NT2/D1 (cell line): Measurements from ENCODE around the gene SH3RF1.

Experiments used
- DNase-seq: peaks from one replicate; pipeline ENCODE4 v3.0.0-alpha.2; 2011; ENCODE audit warnings: low read depth, low spot score
- H3K27me3 ChIP-seq: 2 replicates; pipeline ENCODE4 v1.6.0; 2011; ENCODE audit warnings: mild to moderate bottlenecking; ENCODE audit not compliant: insufficient read length, insufficient read depth
- H3K36me3 ChIP-seq: 2 replicates; pipeline ENCODE4 v1.6.1; 2011; ENCODE audit warnings: mild to moderate bottlenecking, low read length, mixed read lengths; ENCODE audit not compliant: insufficient read depth, insufficient read length
- H3K4me1 ChIP-seq: 2 replicates; pipeline ENCODE4 v1.5.1; 2011; ENCODE audit not compliant: insufficient read depth, insufficient read length
- H3K4me3 ChIP-seq: 2 replicates; pipeline ENCODE4 v1.5.1; 2011; ENCODE audit warnings: low read depth; ENCODE audit not compliant: insufficient read length
- H3K9ac ChIP-seq: 2 replicates; pipeline ENCODE4 v1.6.0; 2011; ENCODE audit warnings: low read depth; ENCODE audit not compliant: insufficient read length
- H3K9me3 ChIP-seq: 2 replicates; pipeline ENCODE4 v1.5.1; 2011; ENCODE audit warnings: mild to moderate bottlenecking, low read length; ENCODE audit not compliant: insufficient read depth
- SUZ12 ChIP-seq: IDR thresholded peaks from 2 replicates; pipeline ENCODE4 v1.6.1; 2011; ENCODE audit not compliant: insufficient read length, insufficient read depth; ENCODE audit errors: extremely low read depth
- YY1 ChIP-seq: IDR thresholded peaks from 2 replicates; pipeline ENCODE4 v1.6.1; 2011; ENCODE audit not compliant: insufficient read length, insufficient read depth
- ZNF274 ChIP-seq: IDR thresholded peaks from 2 replicates; pipeline ENCODE4 v1.6.1; 2011; ENCODE audit warnings: mild to moderate bottlenecking, low read depth, low read length

Gene SH3RF1

GRCh38 chr4:169106696-169107229 is 164.0 kb downstream of the SH3RF1 start:
- H3K9ac ChIP-seq = no peak overlapping the region
- TF ChIP-seq ZNF274 = no peak
- TF ChIP-seq YY1 = no peak
- no peak for TF ChIP-seq SUZ12
- H3K9me3 ChIP-seq = no peaks in the 10 kb centered on the region
- no peaks in the 10 kb centered on the region for H3K36me3 ChIP-seq
- no peaks in the 10 kb centered on the region for H3K4me1 ChIP-seq
- DNase-seq = no peak
- no peaks in the 10 kb centered on the region for H3K27me3 ChIP-seq
- no peak overlapping the region for H3K4me3 ChIP-seq

- no peaks in the 10 kb centered on the region for H3K9me3 ChIP-seq
- H3K9ac ChIP-seq = no peak overlapping the region
- no peak for DNase-seq
- TF ChIP-seq ZNF274 (no peak), YY1 (no peak), SUZ12 (no peak)
- no peaks in the 10 kb centered on the region for H3K4me1 ChIP-seq
- H3K4me3 ChIP-seq = no peak overlapping the region
- no peaks in the 10 kb centered on the region for H3K27me3 ChIP-seq
- H3K36me3 ChIP-seq = no peaks in the 10 kb centered on the region
Observed at GRCh38 chr4:169105620-169106019, 165.1 kb downstream of the SH3RF1 start.

GRCh38 chr4:169103966-169104412 is 166.8 kb downstream of the SH3RF1 start:
- no peak overlapping the region for H3K9ac ChIP-seq
- no peaks in the 10 kb centered on the region for H3K27me3 ChIP-seq
- H3K9me3 ChIP-seq = no peaks in the 10 kb centered on the region
- no peaks in the 10 kb centered on the region for H3K36me3 ChIP-seq
- DNase-seq = peak; percentile 49
- H3K4me3 ChIP-seq = no peak overlapping the region
- no peaks in the 10 kb centered on the region for H3K4me1 ChIP-seq
- TF ChIP-seq SUZ12 (no peak), YY1 (no peak), ZNF274 (no peak)

- Histone ChIP-seq H3K9me3 (no peaks in the 10 kb centered on the region), H3K4me1 (no peaks in the 10 kb centered on the region), H3K4me3 (no peak overlapping the region), H3K9ac (no peak overlapping the region), H3K27me3 (no peaks in the 10 kb centered on the region), H3K36me3 (peaks cover 12% of the 10 kb centered on the region)
- TF ChIP-seq ZNF274 (no peak), SUZ12 (no peak), YY1 (no peak)
- no peak for DNase-seq
Observed at GRCh38 chr4:169102026-169102425, 168.7 kb downstream of the SH3RF1 start.

- Histone ChIP-seq H3K4me1 (no peaks in the 10 kb centered on the region), H3K9me3 (no peaks in the 10 kb centered on the region), H3K27me3 (no peaks in the 10 kb centered on the region), H3K36me3 (peaks cover 16% of the 10 kb centered on the region), H3K4me3 (no peak overlapping the region), H3K9ac (no peak overlapping the region)
- no peak for DNase-seq
- TF ChIP-seq YY1 (no peak), SUZ12 (no peak), ZNF274 (no peak)
Observed at GRCh38 chr4:169100670-169101101, 170.1 kb downstream of the SH3RF1 start.

- Histone ChIP-seq H3K27me3 (no peaks in the 10 kb centered on the region), H3K4me1 (no peaks in the 10 kb centered on the region), H3K36me3 (peaks cover 19% of the 10 kb centered on the region), H3K9me3 (no peaks in the 10 kb centered on the region), H3K4me3 (no peak overlapping the region), H3K9ac (no peak overlapping the region)
- no peak for DNase-seq
- TF ChIP-seq ZNF274 (no peak), SUZ12 (no peak), YY1 (no peak)
Observed at GRCh38 chr4:169099771-169100180, 171.0 kb downstream of the SH3RF1 start.

- peaks cover 19% of the 10 kb centered on the region for H3K36me3 ChIP-seq
- no peak for TF ChIP-seq ZNF274
- no peak for TF ChIP-seq YY1
- no peak for TF ChIP-seq SUZ12
- H3K4me3 ChIP-seq = no peak overlapping the region
- H3K4me1 ChIP-seq = no peaks in the 10 kb centered on the region
- no peak overlapping the region for H3K9ac ChIP-seq
- no peak for DNase-seq
- no peaks in the 10 kb centered on the region for H3K9me3 ChIP-seq
- H3K27me3 ChIP-seq = no peaks in the 10 kb centered on the region
Observed at GRCh38 chr4:169098969-169099690, 171.6 kb downstream of the SH3RF1 start.
